Measurements from ENCODE around the gene NOTCH1. TPM values are rescaled to one million over a fixed set of nuclear protein-coding genes. Genes with fewer than 3 reads are reported as not detected.

Gene NOTCH1
- total RNA-seq, 2 donors from 2014 or later = 49.3 to 99.4 TPM

DNA sequence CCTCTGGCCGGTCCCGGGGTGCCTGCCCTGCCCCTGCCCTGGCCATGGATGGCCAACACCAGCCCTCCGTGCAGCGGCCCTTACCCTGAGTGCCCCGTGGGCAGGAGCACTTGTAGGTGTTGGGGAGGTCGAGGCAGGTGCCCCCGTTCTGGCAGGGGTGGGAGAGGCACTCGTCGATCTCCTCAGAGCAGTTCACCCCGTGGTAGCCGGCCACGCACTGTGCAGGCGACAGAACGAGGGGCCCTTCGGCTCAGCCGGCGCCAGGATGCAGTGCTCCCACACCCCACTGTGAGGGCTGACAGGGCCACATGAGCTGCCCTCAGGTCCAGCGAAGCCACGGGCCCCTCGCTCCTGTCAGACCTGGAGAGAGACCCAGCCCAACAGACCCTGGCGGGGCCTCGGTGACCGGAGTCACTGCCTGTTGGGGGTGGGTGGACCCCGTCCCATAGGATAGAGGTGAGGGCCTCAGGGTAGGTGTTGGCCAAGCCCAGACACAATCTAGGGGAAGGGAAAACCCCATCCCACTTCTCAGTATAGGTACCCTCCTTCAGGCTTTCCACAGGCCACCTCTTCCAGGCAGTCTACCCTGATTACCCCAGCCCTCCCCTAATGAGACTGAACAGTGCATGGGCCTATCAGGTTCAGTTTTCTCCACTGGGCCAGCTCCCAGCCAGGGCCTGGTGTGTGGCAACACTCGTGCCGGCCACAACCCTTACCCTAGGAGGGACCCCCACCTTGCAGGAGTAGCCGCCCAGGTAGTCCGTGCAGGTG, 38.4 kb downstream of the NOTCH1 start:
- Histone ChIP-seq H3K4me3 (no peak overlapping the region), H3K9me3 (no peaks in the 10 kb centered on the region), H3K9ac (ENCODE audit: low read depth in 2 of 2, low read length in 2 of 2) (no peak overlapping the region), H3K27ac (no peak overlapping the region), H3K27me3 (no peaks in the 10 kb centered on the region), H3K4me1 (no peaks in the 10 kb centered on the region), H3K36me3 (peaks cover 54% of the 10 kb centered on the region)
- TF ChIP-seq, protein P1, sequence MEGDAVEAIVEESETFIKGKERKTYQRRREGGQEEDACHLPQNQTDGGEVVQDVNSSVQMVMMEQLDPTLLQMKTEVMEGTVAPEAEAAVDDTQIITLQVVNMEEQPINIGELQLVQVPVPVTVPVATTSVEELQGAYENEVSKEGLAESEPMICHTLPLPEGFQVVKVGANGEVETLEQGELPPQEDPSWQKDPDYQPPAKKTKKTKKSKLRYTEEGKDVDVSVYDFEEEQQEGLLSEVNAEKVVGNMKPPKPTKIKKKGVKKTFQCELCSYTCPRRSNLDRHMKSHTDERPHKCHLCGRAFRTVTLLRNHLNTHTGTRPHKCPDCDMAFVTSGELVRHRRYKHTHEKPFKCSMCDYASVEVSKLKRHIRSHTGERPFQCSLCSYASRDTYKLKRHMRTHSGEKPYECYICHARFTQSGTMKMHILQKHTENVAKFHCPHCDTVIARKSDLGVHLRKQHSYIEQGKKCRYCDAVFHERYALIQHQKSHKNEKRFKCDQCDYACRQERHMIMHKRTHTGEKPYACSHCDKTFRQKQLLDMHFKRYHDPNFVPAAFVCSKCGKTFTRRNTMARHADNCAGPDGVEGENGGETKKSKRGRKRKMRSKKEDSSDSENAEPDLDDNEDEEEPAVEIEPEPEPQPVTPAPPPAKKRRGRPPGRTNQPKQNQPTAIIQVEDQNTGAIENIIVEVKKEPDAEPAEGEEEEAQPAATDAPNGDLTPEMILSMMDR (IDR thresholded peaks at IDR 0.05) = no peak
- intact Hi-C loops (cut with DNase I) = no loop called here
- DNase-seq = no peak

DNA sequence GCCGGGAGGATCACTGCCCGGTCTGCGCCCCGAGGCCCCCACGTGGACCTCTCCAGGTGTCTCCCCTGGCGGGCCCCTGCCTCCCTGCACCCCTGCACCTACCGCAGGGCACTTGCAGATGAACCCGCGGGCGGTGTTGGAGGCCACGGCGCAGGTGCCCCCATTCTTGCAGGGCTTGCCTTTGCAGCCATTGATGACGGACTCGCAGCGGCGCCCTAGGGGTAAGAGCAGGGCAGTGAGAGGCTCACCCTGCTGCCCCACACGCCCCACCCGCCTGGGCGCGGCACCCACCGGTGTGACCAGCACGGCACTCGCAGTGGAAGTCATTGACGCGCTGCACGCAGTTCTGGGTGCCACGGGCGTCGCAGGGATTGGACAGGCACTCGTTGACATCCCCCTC, 39.4 kb downstream of the NOTCH1 start:
- H3K27me3 ChIP-seq = no peaks in the 10 kb centered on the region
- H3K36me3 ChIP-seq = peaks cover 47% of the 10 kb centered on the region
- no peak overlapping the region for H3K9ac ChIP-seq (ENCODE audit: low read depth in 2 of 2, low read length in 2 of 2)
- H3K27ac ChIP-seq = no peak overlapping the region
- no peaks in the 10 kb centered on the region for H3K9me3 ChIP-seq
- intact Hi-C loops (cut with DNase I) = no loop called here
- DNase-seq = no peak
- no peaks in the 10 kb centered on the region for H3K4me1 ChIP-seq
- TF ChIP-seq, protein P1 (IDR thresholded peaks at IDR 0.05) = no peak
- no peak overlapping the region for H3K4me3 ChIP-seq

DNA sequence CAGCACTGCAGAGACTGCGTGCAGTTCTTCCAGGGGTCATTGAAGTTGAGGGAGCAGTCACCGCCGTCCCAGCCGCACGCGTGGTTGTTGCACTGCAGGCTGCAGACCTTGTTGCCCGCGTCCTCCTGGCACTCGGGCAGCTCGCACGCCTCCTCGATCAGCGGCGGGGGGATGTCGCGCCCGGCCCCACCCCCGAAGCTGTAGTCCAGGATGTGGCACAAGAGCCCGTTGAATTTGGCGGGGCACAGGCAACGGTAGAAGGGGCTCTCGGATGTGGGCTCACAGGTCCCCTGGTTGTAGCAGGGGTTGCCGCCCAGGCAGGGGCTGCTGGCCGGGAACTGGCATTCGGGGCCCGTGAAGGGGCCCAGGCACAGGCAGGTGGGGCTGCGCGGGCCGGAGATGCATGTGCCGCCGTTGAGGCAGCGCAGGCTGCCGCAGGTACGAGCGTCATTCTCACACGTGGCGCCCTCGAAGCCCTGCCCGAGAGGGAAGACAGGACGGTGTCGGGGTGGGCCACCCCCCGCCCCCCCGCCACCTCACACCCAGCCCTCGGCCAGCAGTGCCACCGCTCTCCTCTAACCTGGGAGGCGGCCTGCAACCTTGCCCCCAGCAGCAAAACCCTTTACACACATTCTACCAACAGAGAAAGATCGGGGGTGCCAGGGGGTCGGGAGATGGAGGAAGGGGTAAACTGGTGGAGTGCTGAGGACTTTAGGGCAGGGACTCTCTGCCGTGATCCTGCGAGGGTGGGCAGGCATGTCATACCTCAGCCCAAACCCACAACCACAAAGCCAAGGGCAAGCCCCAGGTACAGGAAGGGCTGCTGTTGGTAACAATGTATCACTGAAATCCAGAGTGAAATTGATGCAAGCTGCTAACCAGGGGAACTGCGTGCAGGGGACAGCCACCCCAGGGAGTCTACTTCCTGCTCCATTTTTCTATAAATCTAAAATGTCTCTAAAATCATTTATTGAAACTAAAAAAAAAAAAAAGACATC, 40.1 kb downstream of the NOTCH1 start:
- Histone ChIP-seq H3K4me3 (no peak overlapping the region), H3K36me3 (peaks cover 49% of the 10 kb centered on the region), H3K9me3 (no peaks in the 10 kb centered on the region)

DNA sequence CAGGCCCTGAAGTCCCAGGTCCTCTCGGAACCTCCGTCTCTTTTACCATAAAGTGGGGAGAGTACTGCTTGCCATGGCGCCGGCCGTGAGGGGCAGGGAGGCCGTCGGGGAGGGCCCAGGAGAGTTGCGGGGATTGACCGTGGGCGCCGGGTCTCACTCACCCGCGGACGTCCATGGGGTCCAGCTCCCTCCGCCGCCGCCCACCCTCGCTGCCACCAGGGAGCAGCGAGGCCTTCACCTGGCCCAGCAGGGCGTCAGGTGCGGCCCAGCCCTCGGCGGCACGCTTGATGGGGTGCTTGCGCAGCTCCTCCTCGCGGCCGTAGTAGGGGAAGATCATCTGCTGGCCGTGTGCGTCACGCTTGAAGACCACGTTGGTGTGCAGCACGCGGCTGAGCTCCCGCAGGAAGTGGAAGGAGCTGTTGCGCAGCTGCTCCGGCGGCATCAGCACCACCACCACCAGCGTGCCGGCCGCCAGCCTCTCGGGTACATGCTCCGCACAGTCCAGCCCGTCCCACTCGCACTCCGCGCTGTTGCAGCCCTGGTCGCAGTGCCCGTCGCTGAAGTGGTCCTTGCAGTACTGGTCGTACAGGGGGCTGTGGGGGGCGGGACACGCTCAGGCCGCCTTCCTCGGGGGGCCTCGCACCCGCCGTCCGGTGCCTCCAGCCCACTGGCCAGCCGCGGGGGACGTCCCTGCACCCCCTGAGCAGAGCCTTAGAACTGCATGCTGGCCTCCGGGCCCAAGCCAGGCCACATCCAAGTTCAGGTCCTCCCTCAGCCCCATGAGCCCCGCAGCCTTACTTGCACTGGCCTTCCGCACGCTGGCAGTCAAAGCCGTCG, 41.1 kb downstream of the NOTCH1 start:
- Histone ChIP-seq H3K36me3 (peaks cover 52% of the 10 kb centered on the region), H3K27me3 (no peaks in the 10 kb centered on the region), H3K4me3 (no peak overlapping the region), H3K27ac (no peak overlapping the region), H3K4me1 (no peaks in the 10 kb centered on the region), H3K9ac (ENCODE audit: low read depth in 2 of 2, low read length in 2 of 2) (no peak overlapping the region), H3K9me3 (no peaks in the 10 kb centered on the region)
- intact Hi-C loops (cut with DNase I) = no loop called here
- TF ChIP-seq, protein P1 (IDR thresholded peaks at IDR 0.05) = no peak
- no peak for DNase-seq

More for the DNA sequence above, 40.1 kb downstream of the NOTCH1 start:
- intact Hi-C loops (cut with DNase I) = no loop called here
- Histone ChIP-seq H3K27me3 (no peaks in the 10 kb centered on the region), H3K9ac (ENCODE audit: low read depth in 2 of 2, low read length in 2 of 2) (no peak overlapping the region), H3K4me1 (no peaks in the 10 kb centered on the region), H3K27ac (no peak overlapping the region)
- DNase-seq = no peak
- TF ChIP-seq, protein P1 (IDR thresholded peaks at IDR 0.05) = no peak

Data from colonic mucosa (tissue), 4 donors.